Lower leg skin (tissue), 3 donors: ENCODE measurements around the gene TNS3.

Experiments used
- POLR2A ChIP-seq, 2 donors: fragments of 450-650 bp; IDR thresholded peaks; one replicate each; pipeline ENCODE4 v1.6.1; 2016 to 2017; ENCODE audit warnings: antibody characterized with exemption in 2 of 2, mild to moderate bottlenecking in 1 of 2, moderate library complexity in 1 of 2
- TF ChIP-seq, protein P1 (sequence below), 3 donors: fragments of 450-650 bp; IDR thresholded peaks; one replicate each; pipeline ENCODE4 v1.5.1; 2016; ENCODE audit warnings: antibody characterized with exemption in 3 of 3, mild to moderate bottlenecking in 3 of 3, moderate library complexity in 2 of 3

DNA sequence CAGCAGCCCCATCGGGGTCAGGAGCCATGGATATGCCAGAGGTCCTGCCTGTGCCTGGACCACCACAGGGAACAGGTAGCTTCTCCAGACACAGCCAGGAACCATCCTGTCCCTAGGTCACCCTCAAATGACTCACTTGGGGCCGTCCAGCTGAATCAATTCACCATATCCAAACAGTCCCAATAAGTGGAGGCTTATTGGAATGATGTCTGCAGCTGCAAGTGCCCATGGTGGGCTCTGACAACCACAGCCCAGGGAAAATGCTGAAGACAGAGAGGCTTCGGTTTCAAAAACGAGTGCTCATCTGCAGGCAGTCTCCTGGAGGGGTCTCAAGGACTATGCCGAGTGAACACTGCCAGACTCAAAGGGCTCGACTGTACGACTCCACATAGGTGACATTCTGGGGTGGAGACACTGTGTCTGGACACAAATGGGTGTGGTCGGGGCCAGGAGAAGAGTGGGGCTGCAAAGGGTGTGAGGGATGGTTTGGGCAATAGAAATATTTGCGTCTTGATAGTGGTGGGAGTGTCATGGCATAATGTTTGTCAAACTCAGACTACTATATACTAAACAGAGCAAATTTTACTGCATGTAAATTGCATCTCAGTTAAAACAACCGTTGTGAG is 204.8 kb downstream of the TNS3 start:
- TF ChIP-seq, protein P1, sequence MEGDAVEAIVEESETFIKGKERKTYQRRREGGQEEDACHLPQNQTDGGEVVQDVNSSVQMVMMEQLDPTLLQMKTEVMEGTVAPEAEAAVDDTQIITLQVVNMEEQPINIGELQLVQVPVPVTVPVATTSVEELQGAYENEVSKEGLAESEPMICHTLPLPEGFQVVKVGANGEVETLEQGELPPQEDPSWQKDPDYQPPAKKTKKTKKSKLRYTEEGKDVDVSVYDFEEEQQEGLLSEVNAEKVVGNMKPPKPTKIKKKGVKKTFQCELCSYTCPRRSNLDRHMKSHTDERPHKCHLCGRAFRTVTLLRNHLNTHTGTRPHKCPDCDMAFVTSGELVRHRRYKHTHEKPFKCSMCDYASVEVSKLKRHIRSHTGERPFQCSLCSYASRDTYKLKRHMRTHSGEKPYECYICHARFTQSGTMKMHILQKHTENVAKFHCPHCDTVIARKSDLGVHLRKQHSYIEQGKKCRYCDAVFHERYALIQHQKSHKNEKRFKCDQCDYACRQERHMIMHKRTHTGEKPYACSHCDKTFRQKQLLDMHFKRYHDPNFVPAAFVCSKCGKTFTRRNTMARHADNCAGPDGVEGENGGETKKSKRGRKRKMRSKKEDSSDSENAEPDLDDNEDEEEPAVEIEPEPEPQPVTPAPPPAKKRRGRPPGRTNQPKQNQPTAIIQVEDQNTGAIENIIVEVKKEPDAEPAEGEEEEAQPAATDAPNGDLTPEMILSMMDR (IDR thresholded peaks at IDR 0.05): no peak
- TF ChIP-seq POLR2A (IDR thresholded peaks at IDR 0.05): no peak
